Smooth muscle cell of the umbilical artery (primary cell): ENCODE measurements around the gene MARCKSL1. TPM values are rescaled to one million over a fixed set of nuclear protein-coding genes. Genes with fewer than 3 reads are reported as not detected.

ENCODE experiments used
- total RNA-seq: library from RNA; depleted of rRNA; stranded (reverse); fragments of >200 nt; gene quantifications from 2 replicates; pipeline ENCODE4 v1.2.3, GENCODE V29; 2014

Gene MARCKSL1
- total RNA-seq = 28.5 and 46.6 TPM in 2 replicates

GRCh38 chr1:32335790-32336590 is at the start of gene MARCKSL1:
TSS of gene MARCKSL1 (minus strand) at chr1:32336233. CDS start at chr1:32336033, 200 bp downstream.

DNA sequence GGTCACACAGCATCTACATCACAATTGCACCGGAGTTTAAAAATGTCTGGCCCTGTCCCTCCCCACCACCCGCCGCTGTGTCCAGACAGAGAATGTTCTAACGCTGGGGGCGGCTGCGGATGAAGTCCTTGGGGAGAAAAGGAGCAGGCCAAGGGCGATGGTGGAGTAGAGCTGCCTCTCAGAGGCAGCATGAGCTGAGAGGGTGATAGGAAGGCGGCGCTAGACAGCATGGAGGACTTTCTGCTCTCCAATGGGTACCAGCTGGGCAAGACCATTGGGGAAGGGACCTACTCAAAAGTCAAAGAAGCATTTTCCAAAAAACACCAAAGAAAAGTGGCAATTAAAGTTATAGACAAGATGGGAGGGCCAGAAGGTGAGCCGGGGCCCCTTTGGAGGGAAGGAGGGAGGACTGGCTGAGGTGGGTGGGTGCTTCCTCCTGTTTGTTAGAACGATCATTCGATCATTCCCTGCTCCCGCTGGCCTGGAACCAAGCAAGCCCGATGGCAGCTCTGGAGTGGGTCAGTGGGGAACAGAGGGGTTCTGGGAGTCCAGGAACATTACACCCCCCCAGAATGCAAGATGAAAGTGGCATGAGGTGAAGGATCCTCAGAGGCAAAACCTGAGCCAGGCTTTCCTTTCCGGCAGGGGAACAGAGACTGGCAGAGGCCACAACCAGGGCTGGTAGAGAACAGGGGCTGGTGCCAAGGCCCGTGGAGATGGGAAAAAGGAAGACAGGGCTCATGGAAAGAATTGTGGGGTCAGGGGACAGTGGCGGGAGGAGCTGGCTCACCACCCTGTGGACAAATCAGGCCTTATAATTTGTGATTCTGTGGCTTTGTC is 26.7 kb upstream of the MARCKSL1 start, which contains the start of the genes FAM229A and TSSK3:
TSS of gene FAM229A (minus strand) at position 12 of the 840 bp plus-strand sequence. CDS start 394 bp downstream, outside the sequence.
TSS of gene TSSK3 (plus strand) at position 66 of the 840 bp plus-strand sequence. CDS start at position 229, 163 bp downstream.

DNA sequence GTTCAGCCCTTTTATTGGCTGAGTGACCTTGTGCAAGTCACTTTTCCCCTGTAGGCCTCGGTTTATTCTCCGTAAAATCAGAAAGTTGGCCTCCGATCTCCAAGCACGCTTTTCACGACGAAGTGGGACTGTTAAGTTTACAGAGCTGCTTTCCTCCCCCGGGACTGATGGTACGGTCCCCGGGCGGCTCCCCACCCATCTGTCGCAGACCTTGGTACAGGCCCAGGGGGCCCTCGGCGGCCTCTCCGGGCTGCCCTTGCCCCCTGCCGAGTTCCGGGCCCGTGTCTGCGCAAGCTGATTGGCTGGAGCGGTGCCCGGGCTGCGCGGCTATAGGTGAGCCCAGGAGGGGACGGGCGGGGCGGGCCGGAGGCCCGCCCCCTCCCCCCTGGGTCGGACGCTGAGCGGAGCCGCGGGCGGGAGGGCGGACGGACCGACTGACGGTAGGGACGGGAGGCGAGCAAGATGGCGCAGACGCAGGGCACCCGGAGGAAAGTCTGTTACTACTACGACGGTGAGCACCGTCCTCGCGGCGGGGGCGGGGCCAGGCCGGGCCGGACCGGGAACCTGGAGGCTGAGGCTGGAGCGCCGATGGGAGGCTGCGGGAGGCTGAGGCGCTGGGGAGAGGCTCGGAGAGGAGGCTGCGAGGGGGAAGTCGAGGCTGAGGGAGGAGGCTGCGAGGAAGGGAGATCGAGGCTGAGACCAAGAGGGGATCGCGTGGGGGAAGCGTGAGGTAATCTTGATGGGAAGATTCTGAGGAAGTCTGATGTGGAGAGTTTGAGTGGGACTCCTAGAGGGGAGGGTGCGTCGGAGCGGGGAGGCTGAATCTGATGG is 44.1 kb downstream of the MARCKSL1 start, which contains the start of gene HDAC1:
TSS of gene HDAC1 (plus strand) at position 376 of the 831 bp plus-strand sequence. CDS start at position 463, 87 bp downstream.

Other genes with a start within 250 kb of the MARCKSL1 start
- 38.3 and 52.5 TPM in 2 replicates for gene KPNA6, start 228.2 kb downstream of the MARCKSL1 start, total RNA-seq
- 73.9 and 85.5 TPM in 2 replicates for gene TXLNA, start 156.6 kb downstream of the MARCKSL1 start, total RNA-seq
- 12.8 and 15.4 TPM in 2 replicates for gene CCDC28B, start 135.6 kb downstream of the MARCKSL1 start, total RNA-seq
- 0.97 and 2.1 TPM in 2 replicates for gene IQCC, start 130.6 kb downstream of the MARCKSL1 start, total RNA-seq
- not detected in 2 replicates for gene DCDC2B, start 127.1 kb downstream of the MARCKSL1 start, total RNA-seq
- 17.0 and 18.1 TPM in 2 replicates for gene TMEM234, start 113.9 kb downstream of the MARCKSL1 start, total RNA-seq
- gene EIF3I, start 113.8 kb downstream of the MARCKSL1 start, total RNA-seq = 278 and 316 TPM in 2 replicates
- 0.78 TPM in 1 of 2 replicates, not detected in the other for gene FAM167B, start 89.0 kb downstream of the MARCKSL1 start, total RNA-seq
- gene LCK, start 85.0 kb downstream of the MARCKSL1 start, total RNA-seq = not detected in 2 replicates
- 75.1 and 78.2 TPM in 2 replicates for gene HDAC1, start 44.1 kb downstream of the MARCKSL1 start, total RNA-seq
- gene FAM229A, start 26.3 kb upstream of the MARCKSL1 start, total RNA-seq = 0.83 and 1.2 TPM in 2 replicates
- 0.30 TPM in 1 of 2 replicates, not detected in the other for gene TSSK3, start 26.3 kb upstream of the MARCKSL1 start, total RNA-seq
- gene BSDC1, start 58.2 kb upstream of the MARCKSL1 start, total RNA-seq = 71.9 and 76.3 TPM in 2 replicates
- under 0.01 TPM in 2 replicates for gene ZBTB8B, start 128.8 kb upstream of the MARCKSL1 start, total RNA-seq
- gene ZBTB8A, start 203.2 kb upstream of the MARCKSL1 start, total RNA-seq = 7.2 and 8.0 TPM in 2 replicates